Lower leg skin (tissue), 3 donors: ENCODE data around the gene SDK1.

Experiments used
- POLR2A ChIP-seq, 2 donors: fragments of 450-650 bp; IDR thresholded peaks; one replicate each; pipeline ENCODE4 v1.6.1; 2016 to 2017; ENCODE audit warnings: antibody characterized with exemption in 2 of 2, mild to moderate bottlenecking in 1 of 2, moderate library complexity in 1 of 2
- TF ChIP-seq, protein P1 (sequence below), 3 donors: fragments of 450-650 bp; IDR thresholded peaks; one replicate each; pipeline ENCODE4 v1.5.1; 2016; ENCODE audit warnings: antibody characterized with exemption in 3 of 3, mild to moderate bottlenecking in 3 of 3, moderate library complexity in 2 of 3

DNA sequence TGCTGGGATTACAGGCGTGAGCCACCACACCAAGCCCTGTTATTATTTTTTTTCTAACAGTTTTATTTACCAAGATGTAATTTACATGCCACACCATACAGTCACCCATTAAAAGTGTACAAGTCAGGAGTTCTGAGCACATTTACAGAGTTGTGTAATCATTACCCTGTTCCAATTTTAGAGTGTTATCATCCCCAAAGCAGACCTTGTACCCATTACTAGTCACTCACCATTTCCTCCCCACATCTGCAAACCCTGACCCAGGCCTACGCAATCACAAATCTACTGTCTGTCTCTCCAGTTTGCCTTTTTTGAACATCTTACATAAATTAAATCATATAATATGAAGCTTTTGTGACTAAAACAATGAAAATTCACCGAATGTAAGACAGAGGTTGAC, 978.2 kb downstream of the SDK1 start:
- TF ChIP-seq, protein P1, sequence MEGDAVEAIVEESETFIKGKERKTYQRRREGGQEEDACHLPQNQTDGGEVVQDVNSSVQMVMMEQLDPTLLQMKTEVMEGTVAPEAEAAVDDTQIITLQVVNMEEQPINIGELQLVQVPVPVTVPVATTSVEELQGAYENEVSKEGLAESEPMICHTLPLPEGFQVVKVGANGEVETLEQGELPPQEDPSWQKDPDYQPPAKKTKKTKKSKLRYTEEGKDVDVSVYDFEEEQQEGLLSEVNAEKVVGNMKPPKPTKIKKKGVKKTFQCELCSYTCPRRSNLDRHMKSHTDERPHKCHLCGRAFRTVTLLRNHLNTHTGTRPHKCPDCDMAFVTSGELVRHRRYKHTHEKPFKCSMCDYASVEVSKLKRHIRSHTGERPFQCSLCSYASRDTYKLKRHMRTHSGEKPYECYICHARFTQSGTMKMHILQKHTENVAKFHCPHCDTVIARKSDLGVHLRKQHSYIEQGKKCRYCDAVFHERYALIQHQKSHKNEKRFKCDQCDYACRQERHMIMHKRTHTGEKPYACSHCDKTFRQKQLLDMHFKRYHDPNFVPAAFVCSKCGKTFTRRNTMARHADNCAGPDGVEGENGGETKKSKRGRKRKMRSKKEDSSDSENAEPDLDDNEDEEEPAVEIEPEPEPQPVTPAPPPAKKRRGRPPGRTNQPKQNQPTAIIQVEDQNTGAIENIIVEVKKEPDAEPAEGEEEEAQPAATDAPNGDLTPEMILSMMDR (IDR thresholded peaks at IDR 0.05), result no peak
- TF ChIP-seq POLR2A (IDR thresholded peaks at IDR 0.05), result no peak
